CD4-positive, alpha-beta T cell (primary cell): ENCODE data around the gene TNK2. TPM values are rescaled to one million over a fixed set of nuclear protein-coding genes. Genes with fewer than 3 reads are reported as not detected.

Experiments
- ATAC-seq: fragments of 200-7000 bp; cut with Tn5 transposase; one replicate; pipeline ENCODE4 v1.10.0; 2022; ENCODE audit warnings: mild to moderate bottlenecking; ENCODE audit not compliant: poor library complexity
- CTCF ChIA-PET: fragments of 350-600 bp; sonication (Branson Sonifier 250); formaldehyde crosslinking; loops from one replicate; lab custom pipeline; 2021; ENCODE audit warnings: antibody characterized with exemption, inconsistent platforms; lab: Charles Lee
- POLR2A ChIA-PET: fragments of 350-600 bp; sonication (Branson Sonifier 250); formaldehyde crosslinking; loops from one replicate; lab custom pipeline; 2021; ENCODE audit warnings: antibody characterized with exemption, inconsistent platforms; lab: Charles Lee
- DNase-seq, 14 experiments: peaks; one replicate each; pipeline ENCODE4 v3.0.0-alpha.2; 2013 to 2020; ENCODE audit warnings: mixed read lengths in 2 of 14
- H3K27ac ChIP-seq, 2 donors: one replicate each; pipeline versions ENCODE4 v1.5.1 to v1.7.0; 2013; ENCODE audit warnings: low read length in 2 of 2, low read depth in 1 of 2, mild to moderate bottlenecking in 1 of 2
- H3K27me3 ChIP-seq, 2 experiments: 1 replicate in 1 of 2; 2 replicates in 1 of 2; pipeline versions ENCODE4 v1.6.1 to v1.7.0; 2013; ENCODE audit warnings: low read length in 2 of 2, control low read depth in 1 of 2, mild to moderate bottlenecking in 1 of 2, moderate library complexity in 1 of 2; ENCODE audit not compliant: insufficient read depth in 2 of 2, control insufficient read depth in 1 of 2
- H3K36me3 ChIP-seq: one replicate; pipeline ENCODE4 v1.6.1; 2013; ENCODE audit warnings: low read length, control low read depth; ENCODE audit not compliant: insufficient read depth
- H3K4me1 ChIP-seq: one replicate; pipeline ENCODE4 v1.6.1; 2013; ENCODE audit warnings: low read length, control low read depth; ENCODE audit not compliant: insufficient read depth
- H3K4me3 ChIP-seq: one replicate; pipeline ENCODE4 v1.5.1; 2013; ENCODE audit warnings: mild to moderate bottlenecking, low read length, moderate library complexity
- H3K9me3 ChIP-seq, 2 experiments: 1 replicate in 1 of 2; 2 replicates in 1 of 2; pipeline versions ENCODE4 v1.6.1 to v1.7.0; 2013; ENCODE audit warnings: low read length in 2 of 2, mild to moderate bottlenecking in 2 of 2, control low read depth in 1 of 2, moderate library complexity in 1 of 2; ENCODE audit not compliant: control insufficient read depth in 1 of 2, insufficient read depth in 1 of 2
- H3K27ac Mint-ChIP-seq: one replicate; pipeline ENCODE4 v1.8.0; 2020; ENCODE audit warnings: mixed read lengths
- H3K27me3 Mint-ChIP-seq: one replicate; pipeline ENCODE4 v1.8.0; 2021; ENCODE audit warnings: mixed read lengths
- H3K36me3 Mint-ChIP-seq: one replicate; pipeline ENCODE4 v1.8.0; 2021; ENCODE audit warnings: low read depth, mixed read lengths
- H3K4me1 Mint-ChIP-seq: one replicate; pipeline ENCODE4 v1.8.0; 2021; ENCODE audit warnings: low read depth, mixed read lengths
- H3K4me3 Mint-ChIP-seq: one replicate; pipeline ENCODE4 v1.8.0; 2020; ENCODE audit warnings: mild to moderate bottlenecking, mixed read lengths
- H3K9me3 Mint-ChIP-seq: one replicate; pipeline ENCODE4 v1.8.0; 2020; ENCODE audit warnings: mixed read lengths
- intact Hi-C, 2 experiments: fragments of 100-400 bp; cut with DNase I in 1 of 2; cut with micrococcal nuclease in 1 of 2; formaldehyde crosslinking; loops; one replicate each; pipeline versions ENCODE4 v1.15.1 to v1.9.0; 2023 to 2025; cut with DNase I, micrococcal nuclease
- total RNA-seq, 174 experiments: library from RNA in 2 of 174; stranded (reverse) in 2 of 174; gene quantifications; one replicate each; pipeline ENCODE4 v1.2.3 and lab custom pipeline; 2021 to 2026
- TF ChIP-seq, protein P1 (sequence below): fragments of 200-600 bp; IDR thresholded peaks from one replicate; pipeline ENCODE4 v1.8.0; 2022; ENCODE audit warnings: antibody characterized with exemption, mild to moderate bottlenecking

Gene TNK2
- total RNA-seq, 2 experiments from 2014 or later, result 161 to 171 TPM

DNA sequence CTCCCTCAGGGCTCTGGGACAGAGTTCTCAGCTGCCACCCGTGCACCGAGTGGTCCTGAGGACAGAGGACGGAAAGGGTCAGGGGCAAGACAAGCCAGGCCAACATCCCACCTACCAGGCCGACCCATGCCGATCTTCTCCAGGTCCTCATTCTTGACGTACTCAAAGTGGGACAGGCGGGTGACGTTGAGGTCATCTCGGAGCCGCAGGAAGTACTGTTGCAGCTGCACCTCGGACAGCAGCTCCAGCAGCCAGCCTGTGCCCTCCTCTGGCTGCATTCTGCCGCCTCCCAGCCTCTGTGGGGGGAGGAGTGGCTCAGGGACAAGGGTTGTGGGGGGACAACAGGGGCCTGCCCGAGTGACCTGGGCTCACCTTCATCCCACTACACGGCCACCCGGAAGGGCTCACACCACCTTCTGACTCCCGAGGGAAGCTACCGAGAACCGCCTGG lies 20.0 kb downstream of the TNK2 start:
- H3K4me3 ChIP-seq, result no peak overlapping the region
- H3K27me3 ChIP-seq, result no peaks in the 10 kb centered on the region
- TF ChIP-seq, protein P1, sequence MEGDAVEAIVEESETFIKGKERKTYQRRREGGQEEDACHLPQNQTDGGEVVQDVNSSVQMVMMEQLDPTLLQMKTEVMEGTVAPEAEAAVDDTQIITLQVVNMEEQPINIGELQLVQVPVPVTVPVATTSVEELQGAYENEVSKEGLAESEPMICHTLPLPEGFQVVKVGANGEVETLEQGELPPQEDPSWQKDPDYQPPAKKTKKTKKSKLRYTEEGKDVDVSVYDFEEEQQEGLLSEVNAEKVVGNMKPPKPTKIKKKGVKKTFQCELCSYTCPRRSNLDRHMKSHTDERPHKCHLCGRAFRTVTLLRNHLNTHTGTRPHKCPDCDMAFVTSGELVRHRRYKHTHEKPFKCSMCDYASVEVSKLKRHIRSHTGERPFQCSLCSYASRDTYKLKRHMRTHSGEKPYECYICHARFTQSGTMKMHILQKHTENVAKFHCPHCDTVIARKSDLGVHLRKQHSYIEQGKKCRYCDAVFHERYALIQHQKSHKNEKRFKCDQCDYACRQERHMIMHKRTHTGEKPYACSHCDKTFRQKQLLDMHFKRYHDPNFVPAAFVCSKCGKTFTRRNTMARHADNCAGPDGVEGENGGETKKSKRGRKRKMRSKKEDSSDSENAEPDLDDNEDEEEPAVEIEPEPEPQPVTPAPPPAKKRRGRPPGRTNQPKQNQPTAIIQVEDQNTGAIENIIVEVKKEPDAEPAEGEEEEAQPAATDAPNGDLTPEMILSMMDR, result no peak
- Mint-ChIP-seq H3K4me3 (no peak overlapping the region), H3K36me3 (peaks cover 50% of the 10 kb centered on the region), H3K4me1 (no peaks in the 10 kb centered on the region), H3K27ac (no peak overlapping the region), H3K27me3 (no peaks in the 10 kb centered on the region), H3K9me3 (no peaks in the 10 kb centered on the region)
- peaks cover 20% of the 10 kb centered on the region for H3K4me1 ChIP-seq
- intact Hi-C loops, result no loop called here
- ATAC-seq, result no peak
- no peak overlapping the region for H3K27ac ChIP-seq
- ChIA-PET POLR2A (no interaction called here), CTCF (interaction anchor here (3.2 kb wide), 1 partner anchor 27 kb away, joined by 10 read pairs; no protein-coding TSS in a partner anchor)
- H3K9me3 ChIP-seq, result no peaks in the 10 kb centered on the region
- no peak for DNase-seq
- H3K36me3 ChIP-seq, result peaks cover 53% of the 10 kb centered on the region

DNA sequence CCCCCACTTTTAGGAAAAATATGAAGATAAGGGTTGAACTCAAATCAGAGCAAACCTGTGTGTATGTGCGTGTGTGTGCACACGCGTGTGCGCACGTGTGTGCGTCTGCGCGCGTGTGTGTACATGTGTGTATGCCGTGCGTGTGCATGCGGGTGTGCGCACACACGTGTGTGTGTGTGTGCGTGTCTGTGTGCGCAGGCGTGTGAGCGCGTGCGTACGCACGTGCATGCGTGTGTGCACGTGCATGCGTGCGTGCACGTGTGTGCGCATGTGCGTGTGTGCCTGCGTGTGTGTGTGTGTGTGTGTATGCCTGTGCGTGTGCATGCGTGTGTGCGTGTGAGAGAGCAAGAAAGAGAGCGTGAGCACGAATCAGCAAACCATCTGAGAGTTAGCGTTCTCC lies 20.7 kb downstream of the TNK2 start:
- no peaks in the 10 kb centered on the region for H3K27me3 ChIP-seq
- no peaks in the 10 kb centered on the region for H3K9me3 ChIP-seq
- no peak overlapping the region for H3K4me3 Mint-ChIP-seq
- no peak for DNase-seq
- H3K27ac ChIP-seq, result no peak overlapping the region
- POLR2A ChIA-PET, result no interaction called here
- H3K36me3 ChIP-seq, result peaks cover 59% of the 10 kb centered on the region
- H3K9me3 Mint-ChIP-seq, result no peaks in the 10 kb centered on the region
- H3K4me1 Mint-ChIP-seq, result no peaks in the 10 kb centered on the region
- peaks cover 52% of the 10 kb centered on the region for H3K36me3 Mint-ChIP-seq
- H3K4me3 ChIP-seq, result no peak overlapping the region
- intact Hi-C loops, result no loop called here
- H3K27me3 Mint-ChIP-seq, result no peaks in the 10 kb centered on the region
- CTCF ChIA-PET, result interaction anchor here (3.2 kb wide), 1 partner anchor 28 kb away, joined by 10 read pairs; no protein-coding TSS in a partner anchor
- H3K27ac Mint-ChIP-seq, result no peak overlapping the region
- TF ChIP-seq, protein P1, result no peak
- H3K4me1 ChIP-seq, result peaks cover 13% of the 10 kb centered on the region
- no peak for ATAC-seq

DNA sequence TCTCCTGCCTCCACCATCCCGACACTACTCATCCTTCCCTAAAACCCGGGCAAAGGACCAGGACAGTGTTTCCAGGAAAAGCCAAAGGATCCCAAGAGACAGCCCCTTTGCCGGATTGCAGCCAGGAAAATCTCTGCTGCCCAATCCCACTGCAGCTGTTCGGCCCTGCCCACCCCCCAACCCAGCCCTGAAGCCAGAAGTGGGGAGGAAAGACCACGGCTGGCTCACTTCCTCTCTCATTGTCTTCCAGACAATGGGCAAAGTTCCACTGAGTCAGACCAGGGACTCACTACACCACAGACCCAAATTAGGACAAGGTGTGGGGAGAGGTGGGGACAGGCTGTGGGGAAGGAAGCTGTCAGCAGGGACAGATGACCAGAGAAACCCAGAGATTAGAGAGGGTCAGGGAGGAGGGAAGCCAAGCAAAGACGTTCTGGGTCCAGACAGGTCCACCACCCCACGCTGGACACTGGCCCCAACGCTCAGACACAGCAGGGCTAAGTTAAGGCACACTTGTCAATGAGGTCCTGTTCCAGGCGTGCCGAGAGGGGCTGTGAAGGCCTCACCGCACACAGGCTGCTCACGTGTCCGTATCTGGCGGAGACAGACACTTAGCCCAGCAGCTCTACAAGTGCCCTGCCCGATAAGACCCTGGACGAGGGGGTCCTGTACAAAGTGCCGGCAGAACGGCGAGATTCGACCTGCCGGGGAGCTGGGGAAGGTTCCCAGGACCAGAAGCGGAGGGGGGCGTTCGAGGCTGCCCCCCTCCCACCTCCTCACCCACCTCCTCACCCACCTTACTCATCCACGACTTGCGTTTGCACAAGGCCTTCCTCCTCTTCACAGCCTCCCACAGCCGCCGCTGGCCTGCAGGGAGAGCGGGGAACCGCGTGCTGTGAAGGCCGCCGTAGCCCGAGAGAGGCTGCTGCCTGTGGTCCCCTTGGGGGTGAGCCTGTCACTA lies 21.9 kb downstream of the TNK2 start:
- POLR2A ChIA-PET, result interaction anchor here (0.6 kb wide), 1 partner anchor 1323 kb away, joined by 3 read pairs; no protein-coding TSS in a partner anchor
- no peak overlapping the region for H3K27ac Mint-ChIP-seq
- DNase-seq, result no peak

More for the DNA sequence above, 21.9 kb downstream of the TNK2 start:
- H3K27me3 ChIP-seq, result no peaks in the 10 kb centered on the region
- ATAC-seq, result no peak
- Mint-ChIP-seq H3K36me3 (peaks cover 63% of the 10 kb centered on the region), H3K9me3 (no peaks in the 10 kb centered on the region), H3K4me3 (no peak overlapping the region), H3K27me3 (no peaks in the 10 kb centered on the region), H3K4me1 (no peaks in the 10 kb centered on the region)
- intact Hi-C loops, result no loop called here
- peaks cover 63% of the 10 kb centered on the region for H3K36me3 ChIP-seq
- H3K4me1 ChIP-seq, result peaks cover 6% of the 10 kb centered on the region
- TF ChIP-seq, protein P1, result no peak
- no peak overlapping the region for H3K27ac ChIP-seq
- no peaks in the 10 kb centered on the region for H3K9me3 ChIP-seq
- no peak overlapping the region for H3K4me3 ChIP-seq
- CTCF ChIA-PET, result interaction anchor here (0.8 kb wide), 1 partner anchor 36 kb away, joined by 3 read pairs; no protein-coding TSS in a partner anchor
